GM18520 (cell line): Measurements from ENCODE around the gene DISP3.

Experiments used
- ATAC-seq: cut with Tn5 transposase; IDR thresholded peaks from one replicate; pipeline ENCODE4 v1.9.1; 2021; ENCODE audit not compliant: unreplicated experiment

The DISP3 gene

DNA sequence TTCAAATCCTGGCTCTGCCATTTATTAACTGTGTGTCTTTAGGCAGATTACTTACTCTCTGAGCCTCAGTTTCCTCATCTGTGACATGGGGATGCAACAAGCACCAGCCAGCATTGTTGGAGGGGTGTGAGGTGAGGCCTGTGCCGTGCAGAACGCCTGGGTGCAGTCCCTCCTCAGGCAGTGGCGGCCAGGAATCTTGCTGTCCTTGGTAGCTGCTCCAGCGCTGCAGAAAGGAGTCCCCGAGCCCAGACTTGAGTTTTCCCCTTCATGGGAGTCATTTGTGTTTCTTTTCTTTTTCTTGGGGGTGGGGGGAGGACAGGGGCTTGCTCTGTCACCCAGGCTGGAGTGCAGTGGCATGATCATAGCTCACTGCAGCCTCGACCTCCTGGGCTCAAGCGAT lies 46.6 kb downstream of the DISP3 start:
- ATAC-seq = no peak

DNA sequence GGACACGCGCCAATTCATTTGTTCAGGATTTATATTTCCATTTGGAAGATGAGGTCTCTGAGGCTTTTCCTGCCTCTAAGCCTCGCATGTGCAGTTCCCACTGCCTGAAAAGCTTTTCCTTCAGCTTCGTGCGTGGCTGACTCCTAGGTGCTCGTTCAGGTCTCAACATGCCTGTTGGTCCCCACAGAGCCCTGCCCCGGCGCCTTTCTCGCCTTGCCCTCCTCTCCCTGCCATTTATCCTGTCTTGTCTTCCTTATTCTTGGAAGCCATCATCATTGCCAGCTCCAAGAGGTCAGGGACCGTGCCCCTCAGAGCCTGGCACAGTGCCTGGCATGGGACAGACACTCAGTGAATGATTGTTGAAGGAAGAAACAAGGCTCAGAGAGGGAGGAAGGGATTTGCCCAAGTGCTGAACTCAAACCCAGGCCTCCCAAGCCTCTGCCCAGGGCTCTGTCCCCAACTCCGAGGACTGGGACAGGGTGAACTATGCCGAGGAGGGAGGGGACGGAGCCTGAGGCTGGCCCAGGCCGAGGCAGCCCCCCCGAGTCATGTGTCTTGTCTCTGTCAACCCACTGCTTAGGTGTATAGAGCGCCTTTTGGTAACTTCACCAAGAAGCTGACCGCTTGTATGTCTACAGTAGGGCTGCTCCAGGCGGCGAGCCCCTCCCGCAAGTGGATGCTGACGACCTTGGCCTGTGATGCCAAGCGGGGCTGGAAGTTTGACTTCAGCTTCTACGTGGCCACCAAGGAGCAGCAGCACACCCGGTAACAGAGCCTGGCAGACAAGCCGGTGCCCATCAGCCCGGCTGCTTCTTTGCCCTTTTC lies 47.3 kb downstream of the DISP3 start:
- ATAC-seq = no peak

DNA sequence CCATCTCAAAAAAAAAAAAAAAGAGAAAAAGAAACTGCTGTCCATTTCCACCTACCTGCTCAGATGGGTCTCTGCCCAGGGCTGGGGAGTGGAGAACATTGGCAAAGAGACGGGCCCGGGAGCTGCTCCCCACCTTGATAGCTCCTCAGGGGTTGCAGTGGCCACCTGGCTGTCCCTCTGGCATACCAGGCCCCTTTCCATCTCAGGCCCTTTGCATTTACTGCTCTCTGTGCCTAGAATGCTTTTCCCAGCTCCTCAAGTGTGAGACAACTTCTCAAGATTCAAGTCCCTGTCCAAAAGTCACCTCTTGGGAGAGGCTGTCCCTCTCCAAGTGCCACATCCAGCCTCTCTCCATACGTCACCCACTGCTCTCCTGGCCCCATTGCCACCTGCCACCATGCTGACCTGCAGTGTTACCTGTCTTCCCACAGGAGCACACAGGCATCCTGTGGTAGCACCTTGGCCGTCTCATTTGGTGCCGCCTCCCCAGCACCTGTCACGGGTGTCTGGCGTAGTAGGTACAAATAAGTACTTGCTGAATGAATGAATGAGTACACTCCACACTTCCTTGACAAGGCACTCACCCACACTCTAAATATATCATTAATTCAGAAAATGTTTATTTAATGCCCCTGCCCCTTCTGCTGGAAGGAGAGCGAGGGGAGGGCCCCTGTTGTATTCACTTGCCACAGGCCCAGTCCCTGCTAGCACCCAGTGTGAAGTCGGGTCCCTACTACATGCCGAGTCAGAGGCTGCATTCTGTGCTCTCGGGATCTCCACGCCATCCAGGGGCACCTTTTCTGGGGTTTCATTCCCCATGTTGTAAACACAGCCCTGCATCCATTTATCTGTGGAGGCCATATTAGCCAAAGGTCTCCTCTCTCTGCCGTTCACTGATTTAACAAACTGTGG lies 48.8 kb downstream of the DISP3 start:
- ATAC-seq = no peak

DNA sequence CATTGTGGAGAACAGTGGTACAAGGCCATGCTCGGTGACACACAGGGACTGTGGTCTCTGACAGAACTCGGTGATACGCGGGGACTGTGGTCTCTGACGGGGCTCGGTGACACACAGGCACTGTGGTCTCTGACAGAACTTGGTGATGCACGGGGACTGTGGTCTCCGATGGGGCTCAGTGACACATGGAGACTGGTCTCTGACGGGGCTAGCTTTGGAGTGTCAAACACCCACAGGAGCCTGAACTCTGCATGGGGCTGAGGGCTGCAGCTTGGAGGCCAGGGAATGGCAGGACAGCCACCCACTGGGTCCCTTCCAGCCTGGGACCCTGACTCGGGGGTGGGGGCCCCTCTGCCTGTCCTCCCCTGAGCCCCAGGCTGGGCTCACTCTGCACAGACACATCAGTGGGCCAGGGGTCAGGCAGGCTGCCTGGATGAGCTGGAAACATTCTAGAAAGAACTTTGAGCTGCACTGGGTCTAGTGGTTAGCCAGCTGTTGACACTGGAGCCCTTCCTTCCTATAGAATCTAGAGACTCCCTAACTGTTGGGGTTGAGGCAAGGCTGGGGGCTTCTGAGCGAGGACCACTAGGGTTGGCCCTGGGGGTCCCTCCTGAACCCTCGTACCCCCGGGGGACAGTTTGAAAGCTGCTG lies 49.8 kb downstream of the DISP3 start:
- ATAC-seq = no peak

DNA sequence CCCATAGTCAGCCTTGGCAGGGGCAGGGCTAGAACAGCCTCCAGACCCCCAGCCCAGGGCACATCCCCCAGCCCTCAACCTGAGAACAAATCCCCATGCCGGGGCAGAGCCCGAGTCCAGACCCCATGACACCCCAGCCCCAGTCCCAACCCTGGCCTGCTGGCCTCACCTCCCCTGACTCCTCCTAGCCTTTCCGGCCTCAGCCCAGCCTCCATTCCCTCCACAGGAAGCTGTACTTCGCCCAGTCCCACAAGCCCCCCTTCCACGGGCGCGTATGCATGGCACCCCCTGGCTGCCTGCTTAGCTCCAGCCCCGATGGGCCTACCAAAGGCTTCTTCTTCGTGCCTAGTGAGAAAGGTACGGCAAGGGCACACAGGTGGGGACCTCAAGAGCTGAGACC lies 50.4 kb downstream of the DISP3 start:
- no peak for ATAC-seq

DNA sequence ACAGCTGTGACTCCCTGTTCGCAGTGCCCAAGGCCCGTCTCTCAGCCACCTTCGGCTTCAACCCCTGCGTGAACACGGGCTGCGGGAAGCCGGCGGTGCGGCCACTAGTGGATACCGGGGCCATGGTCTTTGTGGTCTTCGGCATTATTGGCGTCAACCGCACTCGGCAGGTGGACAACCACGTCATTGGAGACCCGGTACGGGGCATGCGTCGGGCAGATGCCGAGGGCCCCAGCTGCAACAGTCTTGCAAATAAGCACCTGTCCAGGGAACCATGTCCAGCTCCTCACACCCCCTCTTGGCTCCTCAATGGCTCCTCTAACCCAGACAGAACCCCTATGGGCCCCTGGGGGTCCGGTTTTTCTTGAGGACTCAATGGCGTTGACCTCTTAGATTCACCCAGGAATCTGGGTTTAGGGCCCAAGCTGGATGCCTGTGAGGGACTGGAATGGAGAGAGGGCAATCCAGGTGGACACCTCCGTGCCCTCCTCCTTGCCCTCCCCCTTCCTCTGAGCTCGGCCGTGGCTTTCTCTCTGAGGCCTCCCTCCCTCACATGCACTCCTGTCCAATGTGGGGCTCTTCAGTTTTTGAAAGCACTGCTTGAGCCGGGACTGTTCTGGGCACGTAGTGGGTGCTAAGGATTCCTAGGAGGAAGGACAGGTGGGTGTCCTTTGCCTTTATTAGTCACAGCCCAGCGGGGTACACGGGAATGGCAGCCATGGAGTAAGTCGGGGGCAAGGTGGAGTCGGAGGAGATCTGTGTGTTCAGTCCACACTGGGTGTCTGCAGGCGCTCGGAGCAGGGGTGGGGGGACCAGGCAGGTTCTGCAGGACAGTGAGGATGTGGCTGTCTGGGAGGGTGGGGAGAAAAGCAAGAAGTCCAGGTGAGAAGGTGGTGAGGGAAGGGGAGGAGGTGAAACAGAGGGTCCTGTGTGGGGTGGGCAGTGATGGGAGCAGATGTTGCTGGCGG lies 51.1 kb downstream of the DISP3 start:
- no peak for ATAC-seq

DNA sequence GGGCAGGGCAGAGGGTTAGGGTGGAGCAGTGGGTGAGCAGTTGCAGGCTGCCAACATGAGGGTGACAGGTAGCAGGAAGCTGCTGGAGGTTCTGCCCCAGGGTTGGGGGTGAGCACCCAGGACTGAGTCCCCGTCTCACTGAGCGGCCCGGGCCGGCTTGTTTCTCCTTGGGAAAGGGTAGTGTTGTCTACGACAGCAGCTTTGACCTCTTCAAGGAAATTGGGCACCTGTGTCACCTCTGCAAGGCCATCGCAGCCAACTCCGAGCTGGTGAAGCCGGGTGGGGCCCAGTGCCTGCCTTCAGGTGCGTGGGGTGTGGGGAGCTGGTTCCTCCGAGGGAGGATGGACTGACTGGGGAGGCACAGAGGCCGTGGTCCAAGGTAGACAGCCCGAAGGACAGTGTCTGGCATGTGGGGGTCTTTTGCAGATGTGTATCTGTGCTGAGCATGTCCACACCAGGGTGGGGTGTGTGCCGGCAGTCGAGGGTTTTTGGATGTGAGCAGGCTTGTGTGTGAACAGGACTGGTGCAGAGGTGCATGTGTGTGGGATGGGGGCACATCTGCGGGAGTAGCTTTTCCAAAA lies 51.9 kb downstream of the DISP3 start:
- ATAC-seq = no peak

DNA sequence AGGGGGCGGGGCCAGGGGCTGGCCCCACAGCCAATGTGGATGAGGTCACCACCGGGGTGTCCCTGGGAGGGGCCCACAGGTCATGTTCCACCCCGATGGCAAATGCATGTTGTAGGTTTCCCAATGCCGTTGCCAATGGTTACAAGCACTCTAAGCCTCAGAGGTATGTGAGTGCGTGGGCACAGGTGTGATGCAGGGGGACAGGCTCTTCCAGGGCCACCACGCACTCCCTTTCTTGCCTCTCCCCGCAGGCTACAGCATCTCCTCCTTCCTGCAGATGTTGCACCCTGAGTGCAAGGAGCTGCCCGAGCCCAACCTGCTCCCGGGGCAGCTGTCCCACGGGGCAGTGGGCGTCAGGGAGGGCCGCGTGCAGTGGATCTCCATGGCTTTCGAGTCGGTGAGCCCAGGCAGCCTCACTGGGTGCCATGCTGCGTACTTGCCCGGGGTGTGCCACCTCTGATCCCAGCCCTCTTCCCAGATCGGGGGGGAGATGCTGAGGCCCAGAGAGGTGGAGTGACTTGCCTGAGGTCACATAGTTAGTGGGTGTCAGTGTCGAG lies 52.4 kb downstream of the DISP3 start:
- ATAC-seq = no peak

DNA sequence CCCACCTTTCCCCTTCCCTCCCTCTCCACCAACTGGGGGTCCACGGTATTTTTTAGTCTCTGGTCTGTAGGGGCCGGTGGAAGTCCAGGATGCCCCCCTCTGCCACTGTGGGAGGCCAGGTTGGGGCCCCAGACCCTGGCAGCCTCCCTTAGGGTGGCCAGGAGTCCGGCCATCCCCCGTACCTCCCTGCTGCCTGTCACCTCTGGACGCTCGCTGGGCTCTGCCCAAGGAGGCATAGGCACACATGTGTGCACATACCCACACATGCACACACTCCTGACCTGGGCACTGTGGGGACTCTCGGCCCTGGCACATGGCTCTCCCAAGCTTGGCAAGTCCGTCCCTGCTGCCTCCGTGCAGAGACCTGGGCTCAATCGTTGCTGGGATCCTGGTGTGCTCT lies 53.0 kb downstream of the DISP3 start:
- no peak for ATAC-seq

DNA sequence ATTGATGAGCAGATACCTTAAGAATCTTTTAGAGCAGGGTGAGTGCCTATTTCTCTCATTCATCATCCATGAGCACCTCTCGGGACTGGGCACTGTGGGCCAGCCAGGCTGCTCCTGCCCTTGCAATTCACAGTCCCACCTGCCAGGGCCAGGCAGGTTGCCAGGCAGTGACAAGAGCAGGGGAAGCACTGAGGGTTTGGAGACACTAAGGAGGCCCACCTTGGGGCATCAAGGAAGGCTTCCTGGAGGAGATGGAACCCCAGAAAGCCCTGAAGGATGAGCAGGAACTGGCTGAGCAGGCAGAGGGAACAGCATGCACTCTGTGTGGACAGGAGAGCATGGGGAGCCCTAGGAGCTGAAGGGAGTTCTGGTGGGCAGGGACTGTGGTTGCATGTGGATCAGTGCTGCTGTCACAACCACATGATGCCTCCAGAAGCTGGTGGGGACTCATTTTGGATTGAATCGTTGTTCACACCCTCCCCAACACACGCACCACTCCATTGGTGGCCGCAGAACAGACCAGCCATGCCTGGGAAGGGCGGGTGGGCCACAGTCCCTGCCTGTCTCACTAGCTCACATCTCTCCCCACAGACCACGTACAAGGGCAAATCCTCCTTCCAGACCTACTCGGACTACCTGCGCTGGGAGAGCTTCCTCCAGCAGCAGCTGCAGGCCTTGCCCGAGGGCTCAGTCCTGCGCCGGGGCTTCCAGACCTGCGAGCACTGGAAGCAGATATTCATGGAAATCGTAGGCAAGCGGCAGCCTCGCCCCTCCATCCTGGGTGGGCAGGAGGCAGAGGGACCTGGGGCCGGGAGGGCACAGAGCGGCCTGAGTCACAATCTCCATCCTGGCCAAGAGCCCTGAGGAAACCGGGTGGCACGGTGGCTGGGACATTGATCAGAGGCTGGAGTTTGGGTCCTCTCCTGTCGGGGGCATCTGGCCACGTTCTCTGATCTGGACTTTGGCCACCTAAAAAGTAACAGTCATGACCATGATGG lies 55.1 kb downstream of the DISP3 start:
- ATAC-seq = no peak

DNA sequence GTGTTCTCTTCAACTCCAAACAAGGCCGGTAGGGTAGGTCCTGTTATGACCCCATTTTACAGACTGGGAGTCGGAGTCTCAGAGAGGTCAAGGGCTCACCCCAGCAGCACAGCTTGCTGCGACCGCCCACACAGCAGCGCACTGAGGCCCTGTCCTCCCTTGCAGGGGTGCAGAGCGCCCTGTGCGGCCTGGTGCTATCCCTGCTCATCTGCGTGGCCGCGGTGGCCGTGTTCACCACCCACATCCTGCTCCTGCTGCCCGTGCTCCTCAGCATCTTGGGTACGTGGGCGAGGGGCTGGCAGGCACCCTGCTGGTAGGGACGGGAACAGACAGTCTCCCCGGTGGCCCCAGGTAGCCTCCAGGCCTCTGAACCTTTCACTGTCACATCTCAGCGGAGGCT lies 55.9 kb downstream of the DISP3 start:
- no peak for ATAC-seq

DNA sequence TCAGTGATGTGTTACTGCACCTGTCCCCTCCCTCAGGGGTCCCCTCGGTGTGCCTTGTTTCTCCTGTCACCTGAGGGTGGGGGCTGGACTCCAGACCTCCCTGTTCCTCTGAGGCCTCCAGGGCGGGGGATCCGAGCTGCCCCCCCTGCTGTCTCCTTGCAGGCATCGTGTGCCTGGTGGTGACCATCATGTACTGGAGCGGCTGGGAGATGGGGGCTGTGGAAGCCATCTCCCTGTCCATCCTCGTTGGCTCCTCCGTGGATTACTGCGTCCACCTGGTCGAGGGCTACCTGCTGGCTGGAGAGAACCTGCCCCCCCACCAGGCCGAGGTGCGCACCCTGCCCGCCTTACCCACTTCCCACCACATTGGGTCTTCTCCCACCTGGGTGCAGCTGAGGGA lies 56.4 kb downstream of the DISP3 start:
- no peak for ATAC-seq

DNA sequence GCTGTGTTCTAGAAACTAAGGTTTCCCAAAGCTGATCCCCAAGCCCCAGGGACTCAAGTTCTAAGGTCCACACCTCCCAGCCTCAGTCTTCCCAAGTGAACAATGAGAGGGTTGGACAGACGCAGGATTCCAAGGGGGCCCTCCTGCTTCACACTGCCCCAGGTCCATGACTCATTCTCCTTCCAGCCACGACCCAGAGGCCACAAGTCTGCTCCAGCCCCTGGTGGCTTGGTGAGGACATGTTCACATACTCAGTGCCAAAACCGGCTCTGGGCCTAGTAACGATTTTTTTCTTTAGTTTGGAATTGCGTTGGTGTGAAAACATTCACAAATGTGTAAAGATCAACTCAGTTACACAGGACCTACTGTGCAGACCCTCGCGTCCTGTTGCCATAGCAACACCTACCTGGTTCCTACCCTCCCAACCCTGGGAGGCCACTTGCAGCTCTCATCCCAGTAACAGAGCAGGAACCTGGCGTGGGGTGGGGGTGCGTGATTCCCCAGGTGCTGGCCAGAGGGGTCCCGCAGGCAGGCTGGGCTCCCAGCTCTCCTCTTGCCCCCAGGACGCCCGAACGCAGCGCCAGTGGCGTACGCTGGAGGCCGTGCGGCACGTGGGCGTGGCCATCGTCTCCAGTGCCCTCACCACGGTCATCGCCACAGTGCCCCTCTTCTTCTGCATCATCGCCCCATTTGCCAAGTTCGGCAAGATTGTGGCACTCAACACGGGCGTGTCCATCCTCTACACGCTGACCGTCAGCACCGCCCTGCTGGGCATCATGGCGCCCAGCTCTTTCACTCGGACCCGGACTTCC lies 57.0 kb downstream of the DISP3 start:
- no peak for ATAC-seq

DNA sequence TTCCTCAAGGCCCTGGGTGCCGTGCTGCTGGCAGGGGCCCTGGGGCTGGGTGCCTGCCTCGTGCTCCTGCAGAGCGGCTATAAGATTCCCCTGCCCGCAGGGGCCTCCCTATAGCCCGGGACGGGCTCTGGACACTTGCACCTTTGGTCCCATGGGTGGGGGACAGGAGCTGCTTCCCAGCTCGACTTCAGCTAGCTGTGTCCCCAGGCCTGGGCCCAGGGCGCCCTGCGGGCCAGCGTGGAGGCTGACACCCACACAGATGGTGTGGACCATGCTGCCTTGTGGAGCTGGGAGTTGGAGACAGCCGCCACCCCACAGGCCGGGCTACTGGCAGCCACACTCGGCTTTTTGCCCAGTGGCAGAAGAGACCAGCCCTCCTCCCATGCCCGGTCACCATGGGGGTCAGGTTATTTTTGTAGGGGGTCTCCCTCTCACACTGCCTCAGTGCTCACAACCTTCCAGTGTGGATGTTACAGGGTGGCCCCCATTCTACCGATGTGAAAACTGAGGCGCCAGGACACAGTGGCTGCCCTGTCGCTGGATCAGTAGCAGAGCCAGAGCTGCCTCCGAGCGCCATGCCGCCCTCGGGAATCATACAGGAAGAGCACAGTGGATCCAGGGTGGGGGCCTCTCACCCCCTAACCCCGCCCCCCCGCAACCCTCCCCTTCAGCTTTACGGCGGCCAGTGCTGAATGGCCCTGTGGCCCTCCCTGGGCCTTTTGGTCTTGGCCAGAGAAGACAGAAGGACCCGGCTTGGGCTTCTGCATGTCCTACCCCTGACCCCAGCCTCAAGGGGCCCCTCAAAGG lies 57.8 kb downstream of the DISP3 start:
- no peak for ATAC-seq

DNA sequence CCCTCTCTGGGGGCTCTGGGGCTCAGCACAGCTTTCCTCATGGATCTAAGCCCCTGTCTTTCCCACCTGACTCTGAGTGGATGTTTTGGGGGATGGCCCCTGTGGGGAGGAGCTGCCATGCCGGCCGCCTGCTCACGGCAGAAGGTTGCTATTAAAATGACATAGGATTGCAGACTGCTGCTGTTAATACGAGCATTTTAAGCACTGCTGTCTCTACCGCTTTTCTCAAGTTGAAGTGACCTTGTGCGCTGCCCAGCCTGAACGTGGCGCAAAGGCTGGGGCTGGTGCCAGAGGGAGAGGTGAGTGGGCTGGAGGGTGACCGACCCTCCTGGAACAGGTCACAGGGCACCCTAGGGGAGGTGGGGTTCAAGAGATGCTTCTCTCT lies 58.4 kb downstream of the DISP3 start:
- no peak for ATAC-seq

DNA sequence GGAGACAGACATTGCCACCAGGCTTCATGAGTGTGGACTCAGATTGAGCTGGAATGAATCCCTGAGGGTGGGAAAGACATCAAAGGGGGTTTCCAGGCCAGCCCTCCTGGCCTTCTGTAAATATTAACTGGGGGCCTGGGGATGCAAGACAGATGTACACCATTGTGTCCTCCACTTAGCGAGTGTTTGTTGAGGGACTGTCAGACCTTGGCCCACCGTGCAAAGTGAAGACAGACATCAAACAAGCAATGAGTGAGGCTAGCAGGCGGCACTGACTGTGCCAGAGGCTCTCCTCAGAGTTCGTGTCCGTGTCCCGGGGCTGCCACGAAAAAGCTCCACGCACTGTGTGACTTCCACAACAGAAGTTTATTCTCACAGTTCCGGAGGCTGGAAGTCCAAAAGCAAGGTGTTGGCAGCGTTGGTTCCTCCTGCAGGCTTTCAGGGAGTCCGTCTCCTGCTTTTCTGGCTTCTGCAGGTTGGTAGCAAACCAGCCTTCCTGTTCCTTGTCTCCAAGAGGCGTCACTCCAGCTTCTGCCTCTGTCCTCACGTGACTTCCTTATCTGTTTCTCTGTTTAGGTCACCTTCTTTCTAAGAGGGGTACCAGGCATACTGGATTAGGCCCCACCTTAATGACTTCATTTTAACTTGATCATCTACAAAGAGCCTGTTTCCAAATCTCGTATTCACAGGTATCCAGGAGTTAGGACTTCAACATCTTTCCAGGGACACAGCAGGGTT lies 59.1 kb downstream of the DISP3 start:
- ATAC-seq = no peak
